K562 (cell line): ENCODE measurements around the gene CARD8. TPM values are rescaled to one million over a fixed set of nuclear protein-coding genes. Genes with fewer than 3 reads are reported as not detected.

Experiments
- CEBPZ ChIP-seq: fragments of 150-350 bp; IDR thresholded peaks from 2 replicates; pipeline ENCODE4 v1.6.1; 2014; ENCODE audit warnings: low read depth, mild to moderate bottlenecking, low read length, borderline replicate concordance
- ETV1 ChIP-seq: fragments of 450-650 bp; conservative IDR thresholded peaks from 2 replicates; pipeline ENCODE4 v1.6.1; 2016; ENCODE audit warnings: missing genetic modification characterization, control low read depth, low read depth, missing compliant biosample characterization
- HIVEP1 ChIP-seq: fragments of 250-450 bp; sonication (Bioruptor Pico); IDR thresholded peaks from 2 replicates; pipeline ENCODE4 v1.4.0; 2020; ENCODE audit warnings: mild to moderate bottlenecking
- HLTF ChIP-seq: fragments of 450-650 bp; IDR thresholded peaks from 2 replicates; pipeline ENCODE4 v1.6.1; 2016
- HMG20A ChIP-seq: fragments of 450-650 bp; formaldehyde crosslinking; conservative IDR thresholded peaks from 2 replicates; pipeline ENCODE4 v1.4.0; 2020; ENCODE audit warnings: mild to moderate bottlenecking, mixed read lengths
- HMGN3 ChIP-seq: IDR thresholded peaks from 2 replicates; pipeline ENCODE4 v1.6.1; 2011; ENCODE audit warnings: borderline replicate concordance, low read depth, mild to moderate bottlenecking, mixed read lengths, low read length; ENCODE audit not compliant: insufficient read length; ENCODE audit errors: extremely low read depth
- NR4A1 ChIP-seq, 2 experiments: fragments of 250-450 bp in 1 of 2; fragments of 450-650 bp in 1 of 2; sonication (Bioruptor Pico) in 1 of 2; IDR thresholded peaks; 2 replicates each; pipeline versions ENCODE4 v1.4.0 to v1.6.1; 2016 to 2020; ENCODE audit warnings: mild to moderate bottlenecking in 2 of 2, missing compliant biosample characterization in 1 of 2, missing genetic modification characterization in 1 of 2, moderate library complexity in 1 of 2
- PHF20 ChIP-seq: fragments of 450-650 bp; IDR thresholded peaks from 2 replicates; pipeline ENCODE4 v1.6.1; 2018; ENCODE audit not compliant: partially characterized antibody
- POLR2H ChIP-seq: IDR thresholded peaks from 2 replicates; pipeline ENCODE4 v1.6.1; 2016; ENCODE audit warnings: missing genetic modification characterization, low read depth, mild to moderate bottlenecking, control low read depth, missing compliant biosample characterization, moderate library complexity
- PRPF4 ChIP-seq: fragments of 200-400 bp; formaldehyde crosslinking; IDR thresholded peaks from one replicate; pipeline ENCODE4 v1.6.1; 2017; ENCODE audit warnings: low read length, low read depth, mild to moderate bottlenecking; ENCODE audit not compliant: insufficient read depth, poor library complexity, severe bottlenecking
- SLC30A9 ChIP-seq: fragments of 250-450 bp; sonication (Bioruptor Pico); IDR thresholded peaks from 2 replicates; pipeline ENCODE4 v1.8.0; 2022; ENCODE audit warnings: mild to moderate bottlenecking, moderate library complexity
- SRF ChIP-seq, 2 experiments: fragments of 250-450, 450-650 bp in 1 of 2; sonication (Bioruptor Pico) in 1 of 2; sonication (generic) in 1 of 2; formaldehyde crosslinking; IDR thresholded peaks; 2 replicates each; pipeline versions ENCODE4 v1.5.0 to v1.5.1; 2020 to 2022; ENCODE audit warnings: mild to moderate bottlenecking in 1 of 2, missing genetic modification reagents in 1 of 2
- TEAD1 ChIP-seq, 2 experiments: fragments of 450-650 bp in 1 of 2; sonication (generic) in 1 of 2; formaldehyde crosslinking; IDR thresholded peaks; 2 replicates each; pipeline versions ENCODE4 v1.4.0 to v1.8.0; 2020 to 2022; ENCODE audit warnings: mild to moderate bottlenecking in 2 of 2, missing genetic modification reagents in 1 of 2
- THRAP3 ChIP-seq: fragments of 450-650 bp; IDR thresholded peaks from 2 replicates; pipeline ENCODE4 v1.6.1; 2016; ENCODE audit warnings: mild to moderate bottlenecking, inconsistent platforms, borderline replicate concordance
- ZNF12 ChIP-seq: sonication (generic); formaldehyde crosslinking; IDR thresholded peaks from 2 replicates; pipeline ENCODE4 v1.4.0; 2020; ENCODE audit warnings: mild to moderate bottlenecking, missing genetic modification reagents
- ZNF79 ChIP-seq: fragments of 250-450 bp; sonication (Bioruptor Pico); IDR thresholded peaks from 2 replicates; pipeline ENCODE4 v1.4.0; 2020; ENCODE audit warnings: low read depth, mild to moderate bottlenecking, moderate library complexity
- polyA plus RNA-seq, 8 experiments: library from polyadenylated mRNA; depleted of rRNA in 4 of 8; stranded (reverse) in 5 of 8; unstranded in 3 of 8; fragments of >200 nt; fragmentation: Nextera tagmentation in 2 of 8; fragmentation: Illumina TruSeq in 1 of 8; extraction: Ambion mirVana in 2 of 8; extraction: Trizol in 1 of 8; gene quantifications; 2 replicates each; pipeline versions ENCODE4 v1.2.1 to v1.2.3, GENCODE V29; 2011 to 2014; ENCODE audit warnings: inconsistent platforms in 1 of 8, missing spikeins in 1 of 8
- total RNA-seq, 7 experiments: library from RNA; depleted of rRNA in 6 of 7; stranded (reverse); fragments of >200 nt in 6 of 7; fragmentation: Illumina TruSeq in 2 of 7; extraction: Trizol in 2 of 7; gene quantifications; 2 replicates each; pipeline versions ENCODE4 v1.2.1 to v1.2.3, GENCODE V29; 2011 to 2021; ENCODE audit warnings: low replicate concordance in 1 of 7
- TF ChIP-seq, protein P1 (sequence below): fragments of 250-450 bp; sonication (Bioruptor Pico); IDR thresholded peaks from 2 replicates; pipeline ENCODE4 v1.4.0; 2020; ENCODE audit warnings: mild to moderate bottlenecking, moderate library complexity
- TF ChIP-seq, protein P2 (sequence below): conservative IDR thresholded peaks from 2 replicates; pipeline ENCODE4 v1.6.1; 2011; ENCODE audit warnings: low read depth, mild to moderate bottlenecking, low read length; ENCODE audit not compliant: control insufficient read depth

Gene CARD8
- total and polyA plus RNA-seq, 9 of the 15 experiments (the other 6 are each of a cell fraction or from before 2014, with no cell fraction given): 11.5 to 26.4 (median 20.8) TPM

- TF ChIP-seq HMG20A (CRISPR knock-in tag): no peak
- 0 out of 4 replicates have a peak, but pooled peaks of 1 of the 2 experiments have one; percentile 51 for TF ChIP-seq TEAD1 (CRISPR knock-in tag; IDR thresholded peaks at IDR 0.05)
- 0 out of 2 replicates have a peak, but pooled peaks have one; percentile 34 for TF ChIP-seq HLTF
- no peak for TF ChIP-seq THRAP3
- TF ChIP-seq CEBPZ: no peak
- no peak for TF ChIP-seq SLC30A9 (CRISPR knock-in tag)
- no peak for TF ChIP-seq HMGN3
- peak in 1 of 2 experiments; percentile 59; a peak in 1 of 4 replicates for TF ChIP-seq SRF (CRISPR knock-in tag; IDR thresholded peaks at IDR 0.05)
- TF ChIP-seq NR4A1 (CRISPR knock-in tag; IDR thresholded peaks at IDR 0.05): no peak
- no peak for TF ChIP-seq NR4A1 (tag; IDR thresholded peaks at IDR 0.05)
- TF ChIP-seq POLR2H (tag): peak; percentile 71
- TF ChIP-seq ETV1 (tag): no peak
- no peak for TF ChIP-seq PRPF4
- TF ChIP-seq, protein P1, sequence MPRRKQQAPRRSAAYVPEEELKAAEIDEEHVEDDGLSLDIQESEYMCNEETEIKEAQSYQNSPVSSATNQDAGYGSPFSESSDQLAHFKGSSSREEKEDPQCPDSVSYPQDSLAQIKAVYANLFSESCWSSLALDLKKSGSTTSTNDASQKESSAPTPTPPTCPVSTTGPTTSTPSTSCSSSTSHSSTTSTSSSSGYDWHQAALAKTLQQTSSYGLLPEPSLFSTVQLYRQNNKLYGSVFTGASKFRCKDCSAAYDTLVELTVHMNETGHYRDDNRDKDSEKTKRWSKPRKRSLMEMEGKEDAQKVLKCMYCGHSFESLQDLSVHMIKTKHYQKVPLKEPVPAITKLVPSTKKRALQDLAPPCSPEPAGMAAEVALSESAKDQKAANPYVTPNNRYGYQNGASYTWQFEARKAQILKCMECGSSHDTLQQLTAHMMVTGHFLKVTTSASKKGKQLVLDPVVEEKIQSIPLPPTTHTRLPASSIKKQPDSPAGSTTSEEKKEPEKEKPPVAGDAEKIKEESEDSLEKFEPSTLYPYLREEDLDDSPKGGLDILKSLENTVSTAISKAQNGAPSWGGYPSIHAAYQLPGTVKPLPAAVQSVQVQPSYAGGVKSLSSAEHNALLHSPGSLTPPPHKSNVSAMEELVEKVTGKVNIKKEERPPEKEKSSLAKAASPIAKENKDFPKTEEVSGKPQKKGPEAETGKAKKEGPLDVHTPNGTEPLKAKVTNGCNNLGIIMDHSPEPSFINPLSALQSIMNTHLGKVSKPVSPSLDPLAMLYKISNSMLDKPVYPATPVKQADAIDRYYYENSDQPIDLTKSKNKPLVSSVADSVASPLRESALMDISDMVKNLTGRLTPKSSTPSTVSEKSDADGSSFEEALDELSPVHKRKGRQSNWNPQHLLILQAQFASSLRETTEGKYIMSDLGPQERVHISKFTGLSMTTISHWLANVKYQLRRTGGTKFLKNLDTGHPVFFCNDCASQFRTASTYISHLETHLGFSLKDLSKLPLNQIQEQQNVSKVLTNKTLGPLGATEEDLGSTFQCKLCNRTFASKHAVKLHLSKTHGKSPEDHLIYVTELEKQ (CRISPR knock-in tag): no peak
- TF ChIP-seq HIVEP1 (CRISPR knock-in tag): no peak
- TF ChIP-seq ZNF12 (CRISPR knock-in tag): no peak
- no peak for TF ChIP-seq PHF20
- TF ChIP-seq, protein P2, sequence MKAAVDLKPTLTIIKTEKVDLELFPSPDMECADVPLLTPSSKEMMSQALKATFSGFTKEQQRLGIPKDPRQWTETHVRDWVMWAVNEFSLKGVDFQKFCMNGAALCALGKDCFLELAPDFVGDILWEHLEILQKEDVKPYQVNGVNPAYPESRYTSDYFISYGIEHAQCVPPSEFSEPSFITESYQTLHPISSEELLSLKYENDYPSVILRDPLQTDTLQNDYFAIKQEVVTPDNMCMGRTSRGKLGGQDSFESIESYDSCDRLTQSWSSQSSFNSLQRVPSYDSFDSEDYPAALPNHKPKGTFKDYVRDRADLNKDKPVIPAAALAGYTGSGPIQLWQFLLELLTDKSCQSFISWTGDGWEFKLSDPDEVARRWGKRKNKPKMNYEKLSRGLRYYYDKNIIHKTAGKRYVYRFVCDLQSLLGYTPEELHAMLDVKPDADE: no peak
- no peak for TF ChIP-seq ZNF79 (CRISPR knock-in tag)
Observed at GRCh38 chr19:48203794-48204628, 51.7 kb downstream of the CARD8 start (continued).
